NT2/D1 (cell line): ENCODE measurements around the gene FOXD2.

Experiments used
- YY1 ChIP-seq: IDR thresholded peaks from 2 replicates; pipeline ENCODE4 v1.6.1; 2011; ENCODE audit not compliant: insufficient read length, insufficient read depth
- ZNF274 ChIP-seq: IDR thresholded peaks from 2 replicates; pipeline ENCODE4 v1.6.1; 2011; ENCODE audit warnings: mild to moderate bottlenecking, low read depth, low read length

- TF ChIP-seq ZNF274 (no peak), YY1 (no peak)
These were observed 22.0 kb upstream of the FOXD2 start, which contains the start of gene FOXE3 for GRCh38 chr1:47415728-47416318.
